Measurements from ENCODE around the gene LTBP2. TPM values are rescaled to one million over a fixed set of nuclear protein-coding genes. Genes with fewer than 3 reads are reported as not detected.

The LTBP2 gene
- polyA plus RNA-seq, 1 experiment = 41.1 TPM

GRCh38 chr14:74533576-74533975 is 78.5 kb downstream of the LTBP2 start:
- H3K27me3 ChIP-seq (ENCODE audit: control insufficient read depth, insufficient read depth, low read length) = no peaks in the 10 kb centered on the region
- POLR2A ChIA-PET = no interaction called here
- peaks cover 6% of the 10 kb centered on the region for H3K36me3 ChIP-seq (ENCODE audit: control insufficient read depth, insufficient read depth, low read length)
- DNase-seq (ENCODE audit: low read depth) = no peak
- CTCF ChIA-PET = interaction anchor here (1.0 to 1.6 kb wide), 2 partner anchors 13 to 75 kb away, joined by 3 read pairs; no protein-coding TSS in a partner anchor
- H3K4me3 ChIP-seq (ENCODE audit: low read depth, low read length) = no peak overlapping the region
- TF ChIP-seq CTCF (IDR thresholded peaks at IDR 0.05; ENCODE audit: insufficient read depth, low read depth, low read length) = no peak

DNA sequence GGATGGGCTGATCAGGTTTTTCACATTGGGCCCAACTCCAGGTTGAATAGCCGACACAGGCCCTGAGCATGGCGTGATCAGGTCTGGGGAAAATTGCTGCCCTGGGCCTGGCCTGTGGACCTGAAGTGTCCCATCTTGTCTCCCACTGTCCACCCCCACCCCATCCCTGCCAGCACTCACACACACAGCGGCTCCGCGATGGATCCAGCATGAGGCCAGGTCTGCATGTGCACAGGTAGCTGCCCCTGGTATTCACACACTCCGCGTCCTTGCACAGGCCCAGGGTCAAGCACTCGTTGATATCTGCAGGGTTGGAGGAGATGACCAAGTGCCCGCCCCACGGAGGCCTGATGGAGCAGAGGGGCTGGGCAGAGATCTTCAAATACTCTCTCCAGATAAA is 79.8 kb downstream of the LTBP2 start:
- TF ChIP-seq CTCF (IDR thresholded peaks at IDR 0.05; ENCODE audit: insufficient read depth, low read depth, low read length) = no peak
- CTCF ChIA-PET = interaction anchor here (0.6 to 1.6 kb wide), 3 partner anchors 12 to 33 kb away, joined by 3 read pairs; no protein-coding TSS in a partner anchor
- no peak for DNase-seq (ENCODE audit: low read depth)
- Histone ChIP-seq H3K27me3 (ENCODE audit: control insufficient read depth, insufficient read depth, low read length) (no peaks in the 10 kb centered on the region), H3K4me3 (ENCODE audit: low read depth, low read length) (no peak overlapping the region), H3K36me3 (ENCODE audit: control insufficient read depth, insufficient read depth, low read length) (peaks cover 6% of the 10 kb centered on the region)
- POLR2A ChIA-PET = no interaction called here

DNA sequence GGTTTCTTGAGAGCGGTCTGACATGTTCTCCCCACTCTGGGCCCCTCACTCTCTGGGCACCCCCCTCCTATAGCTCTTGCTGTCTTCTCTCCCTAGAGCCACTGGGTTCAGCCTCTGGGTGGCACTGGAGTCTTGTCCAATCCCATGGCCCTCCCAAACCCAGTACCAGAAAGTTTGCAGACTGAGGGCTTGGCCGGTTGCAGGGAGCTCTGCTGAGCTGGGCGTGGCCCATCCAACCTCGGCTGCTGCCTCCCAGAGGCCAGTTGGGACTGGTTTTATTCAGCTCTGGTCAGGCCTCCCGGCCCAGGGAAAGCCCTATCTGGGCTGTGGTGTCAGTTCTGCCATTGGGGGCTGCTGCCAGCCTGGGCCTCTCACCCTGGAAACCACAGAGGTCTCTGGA is 80.6 kb downstream of the LTBP2 start:
- Histone ChIP-seq H3K36me3 (ENCODE audit: control insufficient read depth, insufficient read depth, low read length) (peaks cover 6% of the 10 kb centered on the region), H3K27me3 (ENCODE audit: control insufficient read depth, insufficient read depth, low read length) (no peaks in the 10 kb centered on the region), H3K4me3 (ENCODE audit: low read depth, low read length) (no peak overlapping the region)
- ChIA-PET CTCF (interaction anchor here (0.6 to 1.3 kb wide), 4 partner anchors 32 to 273 kb away, joined by 3 to 4 read pairs (median 3); no protein-coding TSS in a partner anchor), POLR2A (interaction anchor here (0.6 kb wide), 1 partner anchor 262 kb away, joined by 3 read pairs; no protein-coding TSS in a partner anchor)
- DNase-seq (ENCODE audit: low read depth) = no peak
- no peak for TF ChIP-seq CTCF (IDR thresholded peaks at IDR 0.05; ENCODE audit: insufficient read depth, low read depth, low read length)

GRCh38 chr14:74531006-74531405 is 81.0 kb downstream of the LTBP2 start:
- CTCF ChIA-PET = interaction anchor here (0.8 to 0.9 kb wide), 2 partner anchors 78 to 274 kb away, joined by 3 to 4 read pairs; no protein-coding TSS in a partner anchor
- POLR2A ChIA-PET = interaction anchor here (0.6 kb wide), 1 partner anchor 263 kb away, joined by 3 read pairs; no protein-coding TSS in a partner anchor

GRCh38 chr14:74528886-74529285 is 83.2 kb downstream of the LTBP2 start:
- Histone ChIP-seq H3K4me3 (ENCODE audit: low read depth, low read length) (no peak overlapping the region), H3K27me3 (ENCODE audit: control insufficient read depth, insufficient read depth, low read length) (no peaks in the 10 kb centered on the region), H3K36me3 (ENCODE audit: control insufficient read depth, insufficient read depth, low read length) (peaks cover 4% of the 10 kb centered on the region)
- ChIA-PET POLR2A (no interaction called here), CTCF (interaction anchor here (1.1 kb wide), 1 partner anchor 21 kb away, joined by 3 read pairs; no protein-coding TSS in a partner anchor)
- no peak for TF ChIP-seq CTCF (IDR thresholded peaks at IDR 0.05; ENCODE audit: insufficient read depth, low read depth, low read length)
- no peak for DNase-seq (ENCODE audit: low read depth)

More at GRCh38 chr14:74531006-74531405, 81.0 kb downstream of the LTBP2 start:
- DNase-seq (ENCODE audit: low read depth) = no peak
- no peak for TF ChIP-seq CTCF (IDR thresholded peaks at IDR 0.05; ENCODE audit: insufficient read depth, low read depth, low read length)
- Histone ChIP-seq H3K27me3 (ENCODE audit: control insufficient read depth, insufficient read depth, low read length) (no peaks in the 10 kb centered on the region), H3K4me3 (ENCODE audit: low read depth, low read length) (no peak overlapping the region), H3K36me3 (ENCODE audit: control insufficient read depth, insufficient read depth, low read length) (peaks cover 6% of the 10 kb centered on the region)
